ENCODE measurements around the gene KDM4B. TPM values are rescaled to one million over a fixed set of nuclear protein-coding genes. Genes with fewer than 3 reads are reported as not detected.
A peak's percentile ranks its signal among the peaks of the same experiment; 100 is the strongest.

Gene KDM4B
- total and polyA plus RNA-seq, 2 donors (not counting 1 experiment from before 2014, with no cell fraction given): 6.4 to 14.4 TPM

DNA sequence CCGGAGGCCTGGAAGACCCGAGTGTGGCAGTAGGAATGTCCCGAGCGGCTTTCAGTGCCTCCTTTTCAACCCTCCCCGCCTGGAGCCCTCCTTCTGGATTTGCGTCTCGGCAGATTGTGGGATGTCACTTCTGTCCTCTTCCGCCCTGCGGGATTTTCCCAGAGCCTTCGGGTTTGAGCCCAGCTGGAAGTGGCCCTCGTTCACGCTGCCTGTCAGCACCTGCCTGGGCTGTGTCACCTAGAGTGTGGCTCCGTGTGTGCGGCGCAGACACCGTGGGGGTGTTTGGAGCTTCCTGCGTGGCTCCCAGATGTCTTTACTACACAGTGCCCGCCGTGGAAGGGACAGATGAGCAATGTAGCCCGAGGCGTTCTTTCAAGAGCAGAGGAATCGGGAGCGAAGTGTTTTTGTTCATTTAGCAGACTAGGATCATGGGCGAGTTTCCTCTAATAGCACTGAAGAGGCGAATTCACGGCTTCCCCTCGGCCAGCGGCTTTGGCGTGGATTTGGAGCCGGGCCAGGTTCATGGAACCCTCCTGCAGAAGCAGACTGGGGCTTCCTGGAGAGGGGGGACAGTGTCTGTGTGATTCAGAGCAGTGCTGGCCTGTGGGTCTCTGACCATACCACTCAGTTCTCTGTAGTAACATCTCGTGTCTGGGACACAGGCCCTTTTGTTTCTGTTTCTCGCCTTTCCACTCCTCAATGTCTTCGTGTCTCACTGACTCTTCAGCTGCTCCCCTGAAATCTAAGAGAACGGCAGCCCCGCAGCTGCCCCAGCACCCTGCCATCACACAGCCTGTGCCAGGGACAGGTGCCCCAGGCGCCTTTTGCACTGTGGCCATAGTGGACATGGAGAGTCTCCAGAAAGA lies 68.0 kb downstream of the KDM4B start:
- Histone ChIP-seq H4K20me1 (ENCODE audit: control insufficient read depth, extremely low read depth, insufficient read depth, low read length) (no peaks in the 10 kb centered on the region), H2AFZ (ENCODE audit: low read length) (no peak overlapping the region), H3K79me2 (ENCODE audit: control insufficient read depth, insufficient read depth, low read length) (peaks cover 4% of the 10 kb centered on the region), H3K9ac (ENCODE audit: insufficient read depth, low read length) (no peak overlapping the region), H3K4me3 (replicated peaks in 1 of 4; ENCODE audit: control extremely low read depth in 1 of 4, insufficient read depth in 1 of 4, low read depth in 3 of 4, low read length in 4 of 4) (peak overlapping the region in 1 of 4 experiments; percentile 4), H3K4me2 (ENCODE audit: extremely low read depth, insufficient read depth, low read length) (peak overlapping the region; percentile 75), H3K36me3 (ENCODE audit: control insufficient read depth, insufficient read depth, low read length) (peaks cover 17% of the 10 kb centered on the region), H3K9me3 (ENCODE audit: control insufficient read depth, insufficient read depth, low read depth, low read length) (no peaks in the 10 kb centered on the region), H3K4me1 (ENCODE audit: control insufficient read depth, extremely low read depth, insufficient read depth, low read length) (peaks cover 8% of the 10 kb centered on the region), H3K27ac (ENCODE audit: insufficient read depth, low read length) (peak overlapping the region; percentile 11), H3K27me3 (ENCODE audit: control insufficient read depth, insufficient read depth, low read length) (no peaks in the 10 kb centered on the region)
- TF ChIP-seq EZH2 (IDR thresholded peaks at IDR 0.05; ENCODE audit: low read length, missing control alignments): no peak
- TF ChIP-seq, protein P1, sequence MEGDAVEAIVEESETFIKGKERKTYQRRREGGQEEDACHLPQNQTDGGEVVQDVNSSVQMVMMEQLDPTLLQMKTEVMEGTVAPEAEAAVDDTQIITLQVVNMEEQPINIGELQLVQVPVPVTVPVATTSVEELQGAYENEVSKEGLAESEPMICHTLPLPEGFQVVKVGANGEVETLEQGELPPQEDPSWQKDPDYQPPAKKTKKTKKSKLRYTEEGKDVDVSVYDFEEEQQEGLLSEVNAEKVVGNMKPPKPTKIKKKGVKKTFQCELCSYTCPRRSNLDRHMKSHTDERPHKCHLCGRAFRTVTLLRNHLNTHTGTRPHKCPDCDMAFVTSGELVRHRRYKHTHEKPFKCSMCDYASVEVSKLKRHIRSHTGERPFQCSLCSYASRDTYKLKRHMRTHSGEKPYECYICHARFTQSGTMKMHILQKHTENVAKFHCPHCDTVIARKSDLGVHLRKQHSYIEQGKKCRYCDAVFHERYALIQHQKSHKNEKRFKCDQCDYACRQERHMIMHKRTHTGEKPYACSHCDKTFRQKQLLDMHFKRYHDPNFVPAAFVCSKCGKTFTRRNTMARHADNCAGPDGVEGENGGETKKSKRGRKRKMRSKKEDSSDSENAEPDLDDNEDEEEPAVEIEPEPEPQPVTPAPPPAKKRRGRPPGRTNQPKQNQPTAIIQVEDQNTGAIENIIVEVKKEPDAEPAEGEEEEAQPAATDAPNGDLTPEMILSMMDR (conservative IDR thresholded peaks at IDR 0.05 in 1 of 2, IDR thresholded peaks at IDR 0.05 in 1 of 2; ENCODE audit: low read depth in 1 of 2, low read length in 2 of 2): no peak
- peak; percentile 47 to 85 for DNase-seq (ENCODE audit: low read depth in 2 of 2)

DNA sequence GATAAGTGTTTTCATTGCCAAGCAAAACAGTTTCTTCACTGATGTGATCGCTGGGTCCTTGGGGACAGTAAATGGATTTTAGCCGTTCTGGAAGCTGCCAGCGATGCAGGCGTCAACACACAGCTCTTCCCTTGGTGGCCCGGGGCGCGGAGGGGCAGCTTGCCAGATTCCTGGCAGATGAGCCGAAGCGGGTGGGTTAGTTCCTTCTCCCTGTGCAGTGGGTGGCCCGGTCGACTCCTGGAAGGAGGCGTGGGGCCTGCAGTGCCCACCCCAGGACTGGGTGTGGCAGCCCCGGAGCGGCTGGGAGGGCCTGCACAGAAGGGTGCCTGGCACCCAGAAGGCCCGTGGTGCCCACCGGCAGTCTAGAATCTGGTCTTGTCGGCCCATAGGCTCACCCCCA lies 69.0 kb downstream of the KDM4B start:
- H3K27me3 ChIP-seq (ENCODE audit: control insufficient read depth, insufficient read depth, low read length): no peaks in the 10 kb centered on the region
- H3K79me2 ChIP-seq (ENCODE audit: control insufficient read depth, insufficient read depth, low read length): no peaks in the 10 kb centered on the region
- TF ChIP-seq EZH2 (IDR thresholded peaks at IDR 0.05; ENCODE audit: low read length, missing control alignments): no peak
- TF ChIP-seq, protein P1 (conservative IDR thresholded peaks at IDR 0.05 in 1 of 2, IDR thresholded peaks at IDR 0.05 in 1 of 2; ENCODE audit: low read depth in 1 of 2, low read length in 2 of 2): no peak
- H3K4me1 ChIP-seq (ENCODE audit: control insufficient read depth, extremely low read depth, insufficient read depth, low read length): peaks cover 8% of the 10 kb centered on the region
- H3K36me3 ChIP-seq (ENCODE audit: control insufficient read depth, insufficient read depth, low read length): peaks cover 17% of the 10 kb centered on the region
- no peak overlapping the region for H2AFZ ChIP-seq (ENCODE audit: low read length)
- H3K9me3 ChIP-seq (ENCODE audit: control insufficient read depth, insufficient read depth, low read depth, low read length): no peaks in the 10 kb centered on the region
- H3K9ac ChIP-seq (ENCODE audit: insufficient read depth, low read length): no peak overlapping the region
- no peak overlapping the region for H3K4me3 ChIP-seq (replicated peaks in 1 of 4; ENCODE audit: control extremely low read depth in 1 of 4, insufficient read depth in 1 of 4, low read depth in 3 of 4, low read length in 4 of 4)
- DNase-seq (ENCODE audit: low read depth in 2 of 2): no peak
- H3K27ac ChIP-seq (ENCODE audit: insufficient read depth, low read length): no peak overlapping the region
- H3K4me2 ChIP-seq (ENCODE audit: extremely low read depth, insufficient read depth, low read length): no peak overlapping the region
- no peaks in the 10 kb centered on the region for H4K20me1 ChIP-seq (ENCODE audit: control insufficient read depth, extremely low read depth, insufficient read depth, low read length)

DNA sequence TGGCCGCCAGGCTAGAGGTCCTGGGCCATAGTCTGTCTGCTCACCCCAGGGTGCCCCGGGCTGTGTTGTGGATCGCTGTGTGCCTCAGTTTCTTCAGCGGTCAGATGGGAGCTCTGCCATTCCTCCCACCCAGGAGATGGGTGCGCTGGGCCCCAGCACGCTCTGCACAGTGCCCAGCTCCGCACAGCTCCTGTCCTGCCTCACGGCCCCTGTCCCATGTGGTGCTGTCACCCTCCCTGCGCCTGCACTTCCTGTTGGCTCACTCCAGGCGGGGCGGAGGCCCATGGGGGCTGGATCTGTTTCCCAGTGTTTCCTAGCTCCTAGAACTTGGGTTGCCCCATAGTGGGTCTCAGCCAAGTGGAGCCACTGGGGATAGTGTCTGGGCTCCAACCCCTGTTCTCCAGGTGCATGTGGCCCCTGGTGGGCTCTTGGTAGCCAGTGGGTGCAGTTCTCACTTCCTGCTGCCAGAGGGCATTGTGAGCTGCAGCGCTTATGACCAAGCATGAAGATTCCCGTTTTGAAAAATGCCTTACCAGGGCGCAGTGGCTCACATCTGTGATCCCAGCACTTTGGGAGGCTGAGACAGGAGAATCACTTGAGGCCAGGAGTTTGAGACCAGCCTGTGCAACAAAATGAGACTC lies 69.8 kb downstream of the KDM4B start:
- Histone ChIP-seq H3K4me1 (ENCODE audit: control insufficient read depth, extremely low read depth, insufficient read depth, low read length) (peaks cover 8% of the 10 kb centered on the region), H3K9me3 (ENCODE audit: control insufficient read depth, insufficient read depth, low read depth, low read length) (no peaks in the 10 kb centered on the region), H3K36me3 (ENCODE audit: control insufficient read depth, insufficient read depth, low read length) (peaks cover 17% of the 10 kb centered on the region), H4K20me1 (ENCODE audit: control insufficient read depth, extremely low read depth, insufficient read depth, low read length) (no peaks in the 10 kb centered on the region), H2AFZ (ENCODE audit: low read length) (no peak overlapping the region), H3K27me3 (ENCODE audit: control insufficient read depth, insufficient read depth, low read length) (no peaks in the 10 kb centered on the region), H3K79me2 (ENCODE audit: control insufficient read depth, insufficient read depth, low read length) (no peaks in the 10 kb centered on the region), H3K27ac (ENCODE audit: insufficient read depth, low read length) (no peak overlapping the region), H3K4me2 (ENCODE audit: extremely low read depth, insufficient read depth, low read length) (no peak overlapping the region), H3K4me3 (replicated peaks in 1 of 4; ENCODE audit: control extremely low read depth in 1 of 4, insufficient read depth in 1 of 4, low read depth in 3 of 4, low read length in 4 of 4) (no peak overlapping the region), H3K9ac (ENCODE audit: insufficient read depth, low read length) (no peak overlapping the region)
- no peak for TF ChIP-seq EZH2 (IDR thresholded peaks at IDR 0.05; ENCODE audit: low read length, missing control alignments)
- TF ChIP-seq, protein P1 (conservative IDR thresholded peaks at IDR 0.05 in 1 of 2, IDR thresholded peaks at IDR 0.05 in 1 of 2; ENCODE audit: low read depth in 1 of 2, low read length in 2 of 2): peak; percentile 36 to 57
- peak in 1 of 2 donors; percentile 27 for DNase-seq (ENCODE audit: low read depth in 2 of 2)
